ENCODE results near the gene GPC6.

GPC6 gene

DNA sequence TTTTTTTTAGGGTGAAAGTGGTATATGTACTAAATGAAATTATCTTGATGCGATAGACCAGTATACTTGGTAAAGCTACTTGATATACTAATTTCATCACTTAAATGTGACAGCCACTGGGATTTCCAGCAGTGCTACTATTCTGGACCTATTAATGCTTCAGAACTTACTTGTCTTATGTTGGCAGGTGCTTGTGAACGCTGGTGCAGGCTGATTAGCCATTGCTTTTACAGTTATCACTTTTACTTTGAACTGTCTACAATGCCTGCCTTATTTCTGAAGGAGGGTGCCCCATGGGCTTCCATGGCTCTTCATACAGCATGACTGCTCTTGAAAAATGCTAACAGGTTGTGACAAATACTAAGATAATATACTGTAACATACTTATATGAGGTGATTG, 294.7 kb downstream of the GPC6 start:
- DNase-seq = no peak

DNA sequence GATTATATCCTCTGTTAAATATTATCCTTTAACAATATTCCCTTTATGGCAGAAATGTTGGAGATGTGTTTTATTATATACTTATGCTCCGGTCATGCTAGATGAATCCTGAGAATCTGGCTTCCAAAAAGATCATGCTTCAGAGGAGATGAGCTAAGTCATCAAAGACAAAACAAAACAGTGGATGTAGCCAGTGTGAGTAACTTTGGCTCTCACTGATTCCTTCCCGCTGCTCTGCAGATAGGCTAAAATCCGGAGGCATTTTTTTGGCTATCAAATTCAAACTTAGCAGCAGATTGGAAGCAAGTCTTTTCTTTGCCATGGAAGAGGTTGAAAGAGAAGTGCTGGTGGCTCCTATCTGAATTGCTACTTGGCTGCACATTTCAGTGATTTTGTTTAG, 295.9 kb downstream of the GPC6 start:
- DNase-seq = no peak

DNA sequence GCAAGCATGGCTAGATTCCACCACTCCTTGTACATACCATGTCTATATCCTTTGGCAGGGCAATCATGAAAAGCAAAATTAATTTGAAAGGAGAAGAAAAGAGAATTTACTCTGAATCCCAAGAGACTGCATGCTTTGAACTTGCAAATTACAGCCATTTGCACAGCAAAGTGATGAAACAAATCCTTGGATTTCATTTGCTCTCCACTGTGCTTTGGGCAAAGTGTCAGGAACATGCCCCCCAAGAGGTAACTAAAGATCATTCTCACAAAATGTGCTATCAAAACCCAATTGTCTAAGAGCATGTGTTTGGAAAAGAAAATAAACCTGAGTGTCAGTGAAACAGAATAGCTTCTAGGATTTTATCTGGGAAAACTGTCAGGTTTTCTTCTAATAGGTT, 298.5 kb downstream of the GPC6 start:
- DNase-seq = no peak

DNA sequence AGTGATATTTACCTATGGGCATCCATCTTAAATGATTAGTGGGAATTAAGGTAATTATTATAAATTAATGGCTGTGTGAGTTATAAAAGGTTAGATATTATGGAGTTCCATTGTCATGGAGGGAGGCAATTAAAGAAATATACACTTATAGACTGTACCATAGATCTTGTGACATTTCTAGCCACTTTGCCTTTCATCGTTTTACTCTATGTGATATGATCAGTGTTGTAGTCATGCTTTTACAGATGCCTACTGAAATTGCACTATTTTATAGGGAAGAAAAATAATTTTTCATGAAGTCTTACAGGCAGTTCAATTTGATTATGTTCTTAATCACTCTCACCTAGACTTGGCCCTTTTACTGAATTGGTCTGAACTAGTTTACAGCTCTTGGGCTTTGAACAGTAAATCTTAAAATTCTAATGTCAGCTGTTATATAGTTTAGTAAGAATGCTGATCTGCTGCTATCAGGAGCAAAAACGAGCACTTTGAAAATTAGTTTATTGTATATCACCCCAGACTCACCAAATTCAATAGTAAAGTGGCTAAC, 301.2 kb downstream of the GPC6 start:
- no peak for DNase-seq

DNA sequence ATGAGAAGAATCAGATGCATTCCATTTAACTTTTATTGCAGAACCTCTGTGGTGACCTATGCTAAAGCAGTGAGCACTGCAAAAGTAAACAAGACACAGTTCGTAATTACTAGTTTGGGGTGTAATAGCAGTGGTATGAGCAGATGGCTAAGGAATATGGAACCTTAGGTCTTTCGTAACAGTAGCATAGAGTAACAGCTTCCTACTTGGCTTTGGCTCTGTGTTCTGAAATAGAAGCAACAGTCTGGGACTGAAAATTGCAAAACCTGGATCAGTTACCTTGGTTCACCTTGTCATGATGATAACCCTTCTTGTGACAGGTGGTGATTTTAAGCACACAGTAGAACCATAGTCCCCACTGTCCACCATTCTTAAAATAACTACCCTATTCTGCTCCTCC, 303.4 kb downstream of the GPC6 start:
- DNase-seq = no peak

DNA sequence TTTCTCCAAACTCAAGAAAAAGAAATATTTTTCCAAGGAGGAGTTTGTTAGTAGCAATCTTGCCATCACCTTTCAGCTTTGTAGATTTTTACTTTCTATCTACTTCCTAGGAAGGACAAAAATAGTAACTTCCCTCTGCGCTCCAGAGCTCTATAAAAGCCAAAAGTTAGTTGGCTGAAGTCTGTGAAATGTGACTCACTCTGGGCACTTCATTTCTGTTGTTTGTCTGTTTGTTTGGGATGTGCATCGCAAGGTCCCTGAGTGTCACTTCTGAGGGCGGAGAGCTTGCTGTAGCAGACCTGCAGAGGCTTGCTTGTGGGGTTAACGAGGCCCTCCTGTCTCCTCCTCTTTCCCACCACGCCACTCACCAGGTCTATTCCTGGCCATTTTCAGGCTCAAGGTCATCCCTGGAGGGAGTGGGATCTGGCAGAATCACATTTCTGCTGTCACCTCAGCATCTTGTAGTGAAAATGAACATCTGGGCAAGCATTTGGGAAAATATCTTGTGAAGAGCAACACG, 307.6 kb downstream of the GPC6 start:
- no peak for DNase-seq

DNA sequence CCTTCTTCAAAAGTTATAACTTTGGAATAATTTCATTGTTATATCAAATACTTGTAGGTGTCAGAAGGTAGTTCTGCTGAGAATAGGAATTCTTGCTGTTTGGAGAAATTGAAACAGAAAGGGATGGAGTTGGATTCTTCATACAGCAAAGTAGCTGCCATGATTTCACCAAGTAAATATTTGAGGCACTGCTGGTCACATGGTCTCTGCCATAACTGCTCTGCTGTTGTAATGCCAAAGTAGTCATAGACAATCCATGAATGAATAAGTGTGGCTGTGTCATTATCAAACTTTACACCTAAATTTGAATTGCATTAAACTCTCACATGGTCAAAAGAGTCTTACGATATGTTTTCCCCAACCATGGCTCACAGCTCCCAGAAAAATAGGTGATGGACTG, 308.6 kb downstream of the GPC6 start:
- DNase-seq = no peak

DNA sequence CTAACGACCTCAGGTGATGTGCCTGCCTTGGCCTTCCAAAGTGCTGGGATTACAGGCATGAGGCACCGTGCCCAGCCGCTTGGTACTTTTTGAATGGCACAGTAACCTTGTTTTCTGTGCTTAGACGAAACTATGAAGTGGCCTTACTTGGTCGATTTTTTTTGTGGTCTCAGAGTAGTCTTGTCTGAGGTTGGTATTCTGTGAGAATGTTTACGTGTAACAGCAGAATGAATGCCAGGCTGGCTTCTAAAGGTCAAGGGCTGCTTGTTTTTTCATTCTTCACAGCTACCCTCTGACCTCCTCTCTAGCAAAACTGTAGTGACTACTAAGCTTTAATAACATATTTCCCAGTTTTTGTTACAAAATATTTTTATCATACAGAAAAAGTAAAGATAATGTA, 313.3 kb downstream of the GPC6 start:
- no peak for DNase-seq

DNA sequence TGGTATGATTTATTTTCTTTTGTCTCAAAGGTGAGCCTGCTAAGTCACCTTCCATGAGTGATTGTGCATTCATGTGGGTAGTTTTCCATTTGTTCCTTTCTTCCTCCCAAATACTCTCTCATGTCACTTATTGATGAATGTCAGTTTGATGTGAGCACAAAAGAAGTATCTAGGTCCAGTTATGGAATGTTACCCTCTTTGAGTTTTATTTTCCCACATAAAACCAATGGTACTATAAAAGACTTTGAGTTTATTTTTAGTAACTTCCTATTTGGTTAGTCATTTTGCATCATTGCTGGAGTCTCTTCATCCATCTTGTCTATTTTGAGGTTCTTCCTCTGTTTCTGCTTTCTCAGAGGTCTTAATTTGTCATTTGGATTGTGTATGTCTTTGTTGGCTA, 321.3 kb downstream of the GPC6 start:
- DNase-seq = no peak

DNA sequence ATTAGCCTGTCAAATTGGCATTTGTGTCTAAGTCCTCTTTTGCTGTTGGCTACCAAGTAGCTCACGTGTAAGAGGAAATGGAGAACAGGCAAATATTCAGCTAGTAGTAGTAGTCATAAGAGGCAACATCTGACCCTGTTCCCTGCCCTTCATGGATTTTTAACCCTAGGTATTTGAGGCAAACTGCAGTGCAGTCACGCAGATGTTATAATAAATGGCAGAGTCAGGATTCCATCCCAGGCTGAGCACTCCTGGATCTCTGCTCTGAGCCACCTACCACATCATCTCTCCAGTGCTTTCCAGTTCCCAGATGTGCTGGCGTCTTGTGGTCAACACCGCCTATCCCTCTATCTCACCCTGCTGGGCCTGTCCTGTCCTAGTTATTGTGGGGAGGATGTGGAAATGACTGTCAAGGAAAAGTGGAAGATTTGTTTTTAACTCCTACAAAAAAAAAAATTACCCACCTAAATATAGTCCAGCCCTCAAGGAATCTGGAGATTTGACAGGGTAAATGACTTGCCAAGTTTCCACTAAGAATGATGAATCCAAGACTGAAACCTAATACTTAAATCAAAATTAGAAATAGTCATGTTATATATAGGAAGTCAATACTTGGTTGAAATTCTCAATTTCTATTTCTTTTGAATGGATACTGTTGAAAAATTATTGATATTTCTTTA, 322.9 kb downstream of the GPC6 start:
- DNase-seq = no peak

DNA sequence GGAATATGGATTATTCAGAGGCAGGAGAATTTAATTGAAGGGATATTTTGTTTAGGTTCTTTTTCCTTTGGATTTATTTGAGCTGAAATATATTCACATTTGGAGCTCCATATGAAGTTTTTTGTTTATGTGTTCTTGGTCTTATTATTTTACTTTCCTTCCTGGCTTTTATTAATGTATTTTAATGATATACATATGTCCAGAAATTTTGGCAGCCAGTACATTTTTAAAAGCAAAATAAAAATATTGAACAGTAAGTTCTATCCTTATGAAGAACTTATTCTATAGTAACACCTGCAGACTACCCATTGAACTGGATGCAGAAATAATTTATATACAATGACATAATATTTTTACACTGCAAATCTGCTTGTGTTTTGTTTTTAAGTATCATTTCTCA, 323.6 kb downstream of the GPC6 start:
- DNase-seq = no peak

DNA sequence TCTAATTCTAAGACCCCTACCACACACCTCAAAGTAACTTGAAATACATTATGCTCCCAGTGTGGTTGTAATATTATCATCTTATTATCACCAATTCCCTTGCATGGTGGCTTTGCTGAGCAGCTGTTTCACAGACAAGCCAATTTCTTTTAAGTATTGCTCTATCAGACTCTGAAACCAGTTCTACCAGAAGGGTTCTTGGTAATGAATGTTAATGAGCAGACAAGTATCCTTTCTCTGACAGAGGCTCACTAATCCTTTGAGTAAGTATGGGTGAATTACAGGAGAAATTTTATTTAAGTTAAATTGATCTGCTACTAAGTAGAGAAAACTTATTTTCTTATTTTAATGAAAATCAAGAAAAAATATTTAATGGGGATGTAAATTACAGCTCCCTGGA, 326.0 kb downstream of the GPC6 start:
- DNase-seq = no peak

DNA sequence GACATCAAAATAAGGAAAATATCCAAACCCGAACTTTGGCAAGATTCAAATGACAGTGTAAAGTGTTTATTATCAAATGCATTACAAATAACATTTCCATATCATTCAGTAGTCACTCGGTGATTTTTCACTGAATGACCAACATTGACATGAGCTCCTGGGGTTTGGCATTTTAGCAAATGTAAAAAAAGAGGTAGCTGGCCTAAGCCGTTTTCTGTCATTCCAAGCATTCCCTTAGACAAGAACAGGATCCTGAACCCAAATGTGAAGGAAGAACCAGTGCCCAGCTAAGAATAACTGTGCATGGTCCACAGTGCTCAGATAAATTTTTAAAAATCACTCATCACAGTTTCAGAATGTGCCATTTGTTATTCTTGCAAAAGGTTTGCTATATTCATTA, 327.9 kb downstream of the GPC6 start:
- no peak for DNase-seq

DNA sequence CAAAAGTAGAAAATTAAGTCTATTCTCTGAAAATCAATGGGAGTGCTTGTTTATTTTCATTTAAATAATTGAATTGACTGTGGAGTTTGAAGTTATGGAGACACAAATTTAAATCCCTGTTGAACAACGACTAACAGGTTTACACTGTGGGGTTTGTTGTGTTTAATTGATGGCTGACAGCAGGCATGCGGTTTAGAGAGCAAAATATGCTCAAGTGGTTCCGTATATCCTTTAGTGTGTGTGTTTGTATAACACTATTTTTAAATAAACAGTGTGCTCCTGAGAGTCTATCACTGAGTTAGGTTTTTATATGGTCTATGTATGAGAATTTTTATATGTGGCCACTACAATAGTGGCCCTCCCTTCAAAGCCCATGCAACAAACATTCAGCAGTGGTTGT, 332.0 kb downstream of the GPC6 start:
- DNase-seq = no peak

DNA sequence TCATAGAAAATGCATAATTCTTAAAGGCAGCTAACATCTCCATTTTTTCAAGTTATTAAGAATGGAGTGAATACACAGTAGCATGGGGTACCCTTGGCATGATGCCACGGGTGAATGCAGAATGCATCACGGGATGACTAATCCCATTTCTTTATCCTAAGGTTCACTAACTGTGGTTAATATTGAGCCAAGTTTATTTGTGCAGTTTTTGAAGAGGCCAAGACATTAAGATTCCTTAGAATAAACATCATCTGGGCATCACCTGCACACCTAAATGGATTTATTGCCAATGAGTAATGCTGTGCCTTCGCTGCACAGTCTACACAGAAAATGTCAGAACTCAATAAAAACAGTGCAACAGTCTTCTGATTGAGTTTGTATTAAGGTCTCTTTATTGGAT, 333.1 kb downstream of the GPC6 start:
- no peak for DNase-seq

DNA sequence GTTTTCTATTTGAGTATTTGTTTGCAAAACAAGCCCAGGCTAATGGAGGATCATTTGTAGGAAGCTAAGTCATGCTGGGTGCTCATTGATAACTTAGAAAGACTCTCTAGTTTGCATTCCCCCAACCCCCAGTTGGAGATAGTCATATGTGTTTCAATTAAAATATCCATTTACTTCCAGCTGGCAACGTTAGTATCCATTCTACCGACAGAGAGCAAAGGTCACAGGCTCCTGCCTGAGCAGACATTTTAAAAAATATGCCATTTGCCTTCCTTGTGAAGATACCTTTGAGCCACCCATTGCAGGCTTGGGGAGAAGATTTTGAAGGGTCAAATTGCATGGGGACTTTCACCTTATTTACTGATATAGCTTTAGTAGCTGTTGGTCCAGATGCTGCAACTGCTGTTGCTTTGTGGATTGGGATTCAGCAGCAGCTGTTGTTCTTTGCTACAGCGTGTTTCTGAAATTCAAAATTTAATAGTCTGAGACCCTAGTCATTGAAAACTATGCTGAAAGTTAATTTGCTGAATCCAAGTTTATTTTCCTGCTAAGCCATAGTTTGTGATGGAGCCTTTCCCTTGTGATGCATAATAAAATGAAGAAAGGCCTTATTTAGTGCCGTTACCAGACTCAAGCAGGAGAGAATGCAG, 335.1 kb downstream of the GPC6 start:
- DNase-seq = no peak

DNA sequence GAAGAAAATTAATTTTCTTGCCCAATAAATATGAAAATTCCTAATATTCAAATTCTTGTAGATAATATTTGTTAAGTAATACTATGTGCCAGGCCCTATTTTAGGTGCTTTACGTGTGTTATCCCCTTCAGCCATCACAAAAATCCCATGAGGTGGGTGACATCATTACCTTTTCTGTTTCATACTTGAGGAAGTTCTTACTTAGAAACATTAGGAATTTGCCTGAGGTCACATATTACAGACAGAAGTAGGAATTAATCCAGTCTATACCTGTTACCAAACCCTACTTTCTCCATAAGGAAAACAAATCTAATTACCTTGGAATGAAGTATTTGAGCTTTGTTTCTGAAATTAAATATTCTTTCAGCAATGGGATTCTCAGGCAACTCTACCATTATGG, 336.1 kb downstream of the GPC6 start:
- DNase-seq = no peak

DNA sequence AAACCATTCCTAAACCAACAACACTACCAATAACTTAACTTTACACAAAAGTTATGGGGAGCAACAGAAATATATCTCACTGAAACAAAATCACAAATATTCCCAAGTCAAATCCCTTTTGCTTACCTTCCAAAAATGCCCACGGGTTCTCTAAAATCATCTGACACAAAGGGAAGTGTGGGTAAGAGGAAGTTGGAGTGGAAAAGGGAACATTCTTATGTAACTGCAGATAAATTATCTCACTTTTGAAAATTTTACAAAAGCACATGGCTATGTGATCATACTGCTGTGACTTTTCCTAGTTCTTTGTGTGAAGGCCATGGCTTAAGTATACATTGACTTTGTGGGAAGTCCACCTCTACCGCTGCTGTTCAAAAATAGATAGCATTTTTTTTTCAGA, 350.5 kb downstream of the GPC6 start:
- no peak for DNase-seq

DNA sequence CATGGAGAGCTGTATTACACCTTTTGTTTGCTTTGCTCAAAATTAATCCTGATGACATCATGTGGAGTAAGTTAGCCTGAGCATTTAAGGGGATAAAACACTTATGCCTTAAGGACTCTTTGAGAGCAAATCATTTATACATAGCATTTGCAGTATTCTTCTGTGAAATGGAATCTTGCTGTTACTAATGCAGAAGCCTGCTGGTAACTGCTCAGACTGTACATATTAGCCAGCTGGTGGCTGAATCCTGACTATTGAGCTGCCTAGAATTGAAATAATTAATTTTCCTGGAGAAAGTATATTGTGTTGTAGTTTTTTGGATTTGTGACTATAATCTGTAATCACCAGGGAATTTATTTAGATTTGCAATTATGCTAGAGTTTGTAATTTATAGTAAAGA, 363.2 kb downstream of the GPC6 start:
- DNase-seq = no peak

DNA sequence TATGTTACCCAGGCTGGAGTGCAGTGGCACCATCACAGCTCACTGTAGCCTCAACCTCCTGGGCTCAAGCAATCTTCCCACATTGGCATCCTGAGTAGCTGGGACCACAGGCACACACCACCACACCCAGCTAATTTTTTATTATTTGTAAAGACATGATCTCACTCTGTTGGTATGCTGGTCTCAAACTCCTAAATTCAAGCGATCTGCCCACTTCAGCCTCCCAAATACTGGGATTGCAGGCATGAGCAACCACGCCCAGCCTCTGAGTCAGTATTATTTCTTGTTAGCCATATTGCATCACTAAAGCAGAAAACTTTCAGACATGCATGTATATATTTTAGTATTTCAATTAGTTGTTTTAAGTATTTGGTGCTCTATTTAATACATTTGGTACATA, 376.4 kb downstream of the GPC6 start:
- DNase-seq = no peak

DNA sequence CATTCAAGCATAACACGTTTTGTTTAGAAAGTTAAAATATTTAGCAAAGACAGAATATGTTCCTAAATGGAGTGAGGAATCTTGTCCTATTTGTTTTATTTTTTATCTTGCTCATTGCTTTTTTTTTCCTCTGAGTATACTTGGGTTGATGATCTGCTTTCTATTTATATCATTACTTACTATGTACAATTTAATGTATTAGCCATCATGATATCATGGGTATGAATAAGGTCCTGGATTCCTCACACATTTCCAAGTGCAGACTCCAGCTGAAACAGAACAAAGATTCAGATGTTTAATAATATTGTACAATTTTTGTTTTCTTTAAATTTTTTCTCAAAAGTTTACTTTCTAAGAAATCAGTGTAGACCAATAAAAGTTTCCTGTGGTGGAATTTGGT, 388.2 kb downstream of the GPC6 start:
- DNase-seq = no peak

DNA sequence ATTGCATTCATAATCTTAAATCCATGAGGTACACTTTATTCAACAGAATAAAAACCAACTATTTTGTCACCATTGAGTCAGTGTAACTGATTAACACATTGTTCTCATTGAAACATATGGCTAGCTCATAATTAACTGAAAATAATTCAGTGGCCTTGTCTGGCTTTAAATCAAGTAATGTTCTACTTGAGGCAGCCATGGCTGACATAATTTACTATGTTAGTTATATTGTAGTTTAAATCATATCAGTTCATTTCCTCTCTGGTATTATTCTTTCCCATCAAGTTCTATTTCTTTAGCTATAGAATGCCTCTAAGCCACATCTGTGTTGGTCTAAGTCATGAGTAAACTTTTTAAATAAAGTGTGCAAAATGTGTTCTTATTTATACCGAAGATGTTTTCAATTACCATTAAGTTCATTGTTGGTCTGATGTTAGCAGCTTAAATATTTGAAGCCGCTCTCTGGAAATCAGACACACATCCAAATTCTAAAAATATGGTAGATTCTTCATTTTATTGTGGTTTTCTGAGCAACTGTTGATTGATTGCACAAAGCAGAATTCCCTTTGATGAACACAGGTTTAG, 393.7 kb downstream of the GPC6 start:
- no peak for DNase-seq

DNA sequence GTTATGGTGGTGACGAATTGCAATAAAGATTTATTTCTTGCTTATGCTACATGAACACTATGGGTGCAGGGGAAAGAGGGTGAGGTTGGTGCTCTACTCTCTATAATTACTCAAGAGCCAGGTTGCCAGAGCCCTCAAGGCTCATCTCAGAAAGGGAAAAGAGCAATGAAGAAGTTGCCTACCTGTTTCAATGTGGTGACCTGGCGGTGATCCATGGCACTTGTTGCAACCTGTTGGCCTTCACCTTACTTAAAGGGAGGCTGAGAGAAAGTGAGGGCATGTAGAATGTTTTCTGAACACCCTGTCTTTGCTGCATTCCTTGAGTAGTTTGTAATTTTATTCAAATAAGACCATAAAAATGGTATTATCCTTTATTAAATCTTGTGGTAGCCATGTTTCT, 394.4 kb downstream of the GPC6 start:
- DNase-seq = no peak

DNA sequence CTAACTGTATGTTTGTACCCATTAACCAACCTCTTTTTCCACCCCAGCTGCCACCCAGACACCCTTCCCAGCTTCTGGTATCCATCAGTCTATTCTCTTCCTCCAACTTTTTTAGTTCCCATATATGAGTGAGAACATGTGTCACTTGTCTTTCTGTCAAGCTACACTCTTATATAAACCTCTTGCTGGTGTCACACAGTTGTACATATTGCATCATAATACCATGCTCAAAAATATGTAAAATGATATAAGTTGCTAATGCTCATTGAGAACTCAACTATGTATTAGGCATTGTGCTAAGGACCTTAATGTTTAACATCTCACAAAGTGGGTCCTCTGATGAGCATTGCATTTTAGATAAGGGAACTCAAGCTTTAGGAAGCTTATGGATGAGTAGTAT, 395.4 kb downstream of the GPC6 start:
- no peak for DNase-seq

Measured in CD4-positive, alpha-beta T cell treated with Interleukin-21 for 1 hour (primary cell).